ENCODE data around the gene SSTR3. TPM values are rescaled to one million over a fixed set of nuclear protein-coding genes. Genes with fewer than 3 reads are reported as not detected.

The SSTR3 gene
- total and polyA plus RNA-seq, 2 donors (not counting 1 experiment from before 2014, with no cell fraction given): 0.64 to 0.98 TPM

DNA sequence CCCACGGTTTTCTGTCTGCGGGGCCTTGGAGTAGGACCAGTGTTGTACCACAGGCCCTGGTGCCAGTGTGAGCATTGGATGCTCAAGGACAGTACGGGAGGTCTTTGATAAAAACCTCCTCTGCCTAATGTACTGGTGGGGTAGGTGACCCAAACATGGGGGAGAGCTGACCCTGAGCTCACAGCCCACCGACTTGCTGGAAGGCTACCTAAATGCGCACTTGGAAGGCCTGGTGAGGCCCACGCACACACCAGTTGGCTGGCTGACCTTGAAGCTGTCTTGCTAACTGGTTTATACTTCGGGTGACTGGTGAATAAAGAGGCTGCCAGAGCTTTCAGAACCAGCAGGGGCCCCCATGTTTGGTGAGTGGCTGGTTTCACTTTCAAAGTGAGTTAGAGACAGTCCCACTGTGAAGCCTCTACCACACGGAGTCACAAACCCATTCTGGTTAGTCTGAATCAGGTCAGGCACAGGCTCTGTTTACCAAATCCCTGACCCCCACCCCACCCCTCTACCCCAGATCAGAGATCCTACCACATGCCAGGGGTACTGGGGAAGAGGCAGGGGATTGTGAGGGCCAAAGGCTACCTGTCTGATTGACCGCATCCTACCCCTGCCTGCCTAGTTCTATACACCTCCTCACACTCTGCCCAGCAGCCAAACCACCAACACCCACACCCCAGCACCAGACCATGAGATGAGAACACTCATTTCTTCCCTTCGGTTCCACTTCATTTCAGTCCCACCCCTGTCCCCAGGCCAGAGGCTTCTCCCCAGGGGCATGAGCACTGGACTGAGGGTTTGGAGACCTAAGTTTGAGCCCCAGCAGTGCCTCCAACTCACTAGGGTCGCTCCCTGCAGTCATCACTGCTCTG, 49.8 kb downstream of the SSTR3 start:
- no peaks in the 10 kb centered on the region for H3K79me2 ChIP-seq (ENCODE audit: control insufficient read depth, insufficient read depth, low read length)
- ChIA-PET POLR2A (interaction anchor here (0.6 to 0.9 kb wide), 4 partner anchors 41 to 154 kb away, joined by 3 to 6 read pairs (median 3); no protein-coding TSS in a partner anchor), CTCF (interaction anchor here (0.6 to 7.1 kb wide), 19 partner anchors 7 to 404 kb away, joined by 3 to 83 read pairs (median 3); partner anchors contain the start of gene RAC2)
- peaks cover 0 to 12% (median 6%) of the 10 kb centered on the region in 3 donors for H3K9me3 ChIP-seq (ENCODE audit: control extremely low read depth in 1 of 3, control insufficient read depth in 2 of 3, insufficient read depth in 1 of 3, low read length in 2 of 3)
- Mint-ChIP-seq H3K27ac (peak overlapping the region; percentile 88), H3K9me3 (ENCODE audit: insufficient read depth) (no peaks in the 10 kb centered on the region), H3K4me1 (peaks cover 35% of the 10 kb centered on the region), H3K4me3 (peak overlapping the region; percentile 68), H3K27me3 (peaks cover 2% of the 10 kb centered on the region)
- H3K4me3 ChIP-seq (ENCODE audit: control extremely low read depth in 1 of 5, extremely low read depth in 1 of 5, insufficient read depth in 1 of 5, low read depth in 2 of 5, low read length in 4 of 5): no peak overlapping the region
- H2AFZ ChIP-seq (ENCODE audit: insufficient read depth, low read depth, low read length, poor library complexity, severe bottlenecking): peak overlapping the region; percentile 56
- no peaks in the 10 kb centered on the region for H3K27me3 ChIP-seq (replicated peaks in 1 of 4; ENCODE audit: control extremely low read depth in 1 of 4, control insufficient read depth in 3 of 4, insufficient read depth in 4 of 4, low read length in 3 of 4)
- 49% methylated on average over 7 of the region's 11 CpGs for WGBS (ENCODE audit: insufficient coverage)
- ATAC-seq (ENCODE audit: low read depth) (peak; percentile 79), DNase-seq (peak; percentile 69)
- H3K4me2 ChIP-seq (replicated peaks; ENCODE audit: low read depth, low read length, poor library complexity, severe bottlenecking): peak overlapping the region; percentile 51
- H3K9ac ChIP-seq (ENCODE audit: low read length): peak overlapping the region; percentile 0
- no peaks in the 10 kb centered on the region for H3K36me3 ChIP-seq (replicated peaks in 1 of 2; ENCODE audit: control extremely low read depth in 1 of 2, control insufficient read depth in 1 of 2, extremely low read depth in 1 of 2, insufficient read depth in 2 of 2, low read length in 1 of 2)
- peaks cover 17 to 46% of the 10 kb centered on the region in 2 donors for H3K4me1 ChIP-seq (ENCODE audit: control insufficient read depth in 2 of 2, insufficient read depth in 2 of 2, low read length in 2 of 2)
- no peak for TF ChIP-seq EZH2 (IDR thresholded peaks at IDR 0.05; ENCODE audit: borderline replicate concordance, insufficient read depth, low read depth, low read length, poor library complexity, severe bottlenecking)
- TF ChIP-seq, protein P1, sequence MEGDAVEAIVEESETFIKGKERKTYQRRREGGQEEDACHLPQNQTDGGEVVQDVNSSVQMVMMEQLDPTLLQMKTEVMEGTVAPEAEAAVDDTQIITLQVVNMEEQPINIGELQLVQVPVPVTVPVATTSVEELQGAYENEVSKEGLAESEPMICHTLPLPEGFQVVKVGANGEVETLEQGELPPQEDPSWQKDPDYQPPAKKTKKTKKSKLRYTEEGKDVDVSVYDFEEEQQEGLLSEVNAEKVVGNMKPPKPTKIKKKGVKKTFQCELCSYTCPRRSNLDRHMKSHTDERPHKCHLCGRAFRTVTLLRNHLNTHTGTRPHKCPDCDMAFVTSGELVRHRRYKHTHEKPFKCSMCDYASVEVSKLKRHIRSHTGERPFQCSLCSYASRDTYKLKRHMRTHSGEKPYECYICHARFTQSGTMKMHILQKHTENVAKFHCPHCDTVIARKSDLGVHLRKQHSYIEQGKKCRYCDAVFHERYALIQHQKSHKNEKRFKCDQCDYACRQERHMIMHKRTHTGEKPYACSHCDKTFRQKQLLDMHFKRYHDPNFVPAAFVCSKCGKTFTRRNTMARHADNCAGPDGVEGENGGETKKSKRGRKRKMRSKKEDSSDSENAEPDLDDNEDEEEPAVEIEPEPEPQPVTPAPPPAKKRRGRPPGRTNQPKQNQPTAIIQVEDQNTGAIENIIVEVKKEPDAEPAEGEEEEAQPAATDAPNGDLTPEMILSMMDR (IDR thresholded peaks at IDR 0.05): peak; percentile 41
- H4K20me1 ChIP-seq (ENCODE audit: control insufficient read depth, insufficient read depth, low read length, poor library complexity, severe bottlenecking): no peaks in the 10 kb centered on the region
- H3K27ac ChIP-seq (ENCODE audit: low read length in 2 of 2): peak overlapping the region; percentile 47 to 55
- intact Hi-C loops (cut with micrococcal nuclease): no loop called here

DNA sequence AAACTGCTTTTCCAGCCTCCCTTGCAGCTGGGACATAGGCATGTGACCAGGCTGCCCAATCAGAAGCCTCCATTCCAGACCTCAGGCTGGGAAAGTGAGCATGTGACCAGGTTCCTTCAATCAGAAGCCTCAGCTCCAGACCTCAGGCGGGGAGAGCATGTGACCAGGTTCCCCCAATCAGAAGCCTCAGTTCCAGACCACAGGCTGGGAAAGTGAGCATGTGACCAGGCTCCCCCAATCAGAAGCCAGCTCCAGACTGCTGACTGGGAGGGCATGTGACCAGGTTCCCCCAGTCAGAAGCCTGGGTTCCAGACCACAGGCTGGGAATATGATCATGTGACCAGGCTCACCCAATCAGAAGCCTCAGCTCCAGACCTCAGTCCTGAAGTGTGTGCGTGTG, 50.8 kb downstream of the SSTR3 start:
- no peak for DNase-seq
- Mint-ChIP-seq H3K27me3 (peaks cover 2% of the 10 kb centered on the region), H3K4me3 (no peak overlapping the region), H3K4me1 (peaks cover 31% of the 10 kb centered on the region), H3K27ac (no peak overlapping the region), H3K9me3 (ENCODE audit: insufficient read depth) (no peaks in the 10 kb centered on the region)
- no peak overlapping the region for H3K27ac ChIP-seq (ENCODE audit: low read length in 2 of 2)
- CTCF ChIA-PET: interaction anchor here (0.6 to 7.1 kb wide), 5 partner anchors 8 to 99 kb away, joined by 3 to 83 read pairs (median 6); no protein-coding TSS in a partner anchor
- TF ChIP-seq, protein P1 (IDR thresholded peaks at IDR 0.05): no peak
- no peak for TF ChIP-seq EZH2 (IDR thresholded peaks at IDR 0.05; ENCODE audit: borderline replicate concordance, insufficient read depth, low read depth, low read length, poor library complexity, severe bottlenecking)
- POLR2A ChIA-PET: interaction anchor here (0.6 kb wide), 1 partner anchor 101 kb away, joined by 3 read pairs; no protein-coding TSS in a partner anchor
- H3K9me3 ChIP-seq (ENCODE audit: control extremely low read depth in 1 of 3, control insufficient read depth in 2 of 3, insufficient read depth in 1 of 3, low read length in 2 of 3): peaks cover 0 to 12% (median 6%) of the 10 kb centered on the region in 3 donors
- H3K27me3 ChIP-seq (replicated peaks in 1 of 4; ENCODE audit: control extremely low read depth in 1 of 4, control insufficient read depth in 3 of 4, insufficient read depth in 4 of 4, low read length in 3 of 4): no peaks in the 10 kb centered on the region
- no peak overlapping the region for H3K9ac ChIP-seq (ENCODE audit: low read length)
- no peak overlapping the region for H3K4me3 ChIP-seq (ENCODE audit: control extremely low read depth in 1 of 5, extremely low read depth in 1 of 5, insufficient read depth in 1 of 5, low read depth in 2 of 5, low read length in 4 of 5)
- no peaks in the 10 kb centered on the region for H4K20me1 ChIP-seq (ENCODE audit: control insufficient read depth, insufficient read depth, low read length, poor library complexity, severe bottlenecking)
- no peak overlapping the region for H2AFZ ChIP-seq (ENCODE audit: insufficient read depth, low read depth, low read length, poor library complexity, severe bottlenecking)
- no peak overlapping the region for H3K4me2 ChIP-seq (replicated peaks; ENCODE audit: low read depth, low read length, poor library complexity, severe bottlenecking)
- WGBS (ENCODE audit: insufficient coverage): 100% methylated on average over 2 of the region's 2 CpGs
- intact Hi-C loops (cut with micrococcal nuclease): no loop called here
- peaks cover 15 to 40% of the 10 kb centered on the region in 2 donors for H3K4me1 ChIP-seq (ENCODE audit: control insufficient read depth in 2 of 2, insufficient read depth in 2 of 2, low read length in 2 of 2)
- no peaks in the 10 kb centered on the region for H3K36me3 ChIP-seq (replicated peaks in 1 of 2; ENCODE audit: control extremely low read depth in 1 of 2, control insufficient read depth in 1 of 2, extremely low read depth in 1 of 2, insufficient read depth in 2 of 2, low read length in 1 of 2)
- ATAC-seq (ENCODE audit: low read depth): no peak
- H3K79me2 ChIP-seq (ENCODE audit: control insufficient read depth, insufficient read depth, low read length): no peaks in the 10 kb centered on the region

Data from B cell (primary cell).